Spleen (tissue), 11 donors: ENCODE data around the gene KLF7. TPM values are rescaled to one million over a fixed set of nuclear protein-coding genes. Genes with fewer than 3 reads are reported as not detected.

ENCODE experiments used
- DNase-seq: peaks from one replicate; pipeline ENCODE4 v3.0.0-alpha.2; 2020
- H3K27ac ChIP-seq, 8 donors: fragments of 200-600 bp; sonication (generic) in 7 of 8; 1 replicate in 4 of 8; 2 replicates in 4 of 8; pipeline versions ENCODE4 v1.5.0 to v1.8.0; 2016 to 2021; ENCODE audit warnings: inconsistent platforms in 4 of 8, mild to moderate bottlenecking in 4 of 8, moderate library complexity in 1 of 8
- H3K27me3 ChIP-seq, 7 donors: fragments of 200-600 bp; sonication (generic) in 6 of 7; replicated peaks in 1 of 7; 1 replicate in 4 of 7; 2 replicates in 3 of 7; pipeline versions ENCODE4 v1.5.0 to v1.8.0; 2016 to 2021; ENCODE audit warnings: inconsistent platforms in 3 of 7, mild to moderate bottlenecking in 1 of 7
- H3K36me3 ChIP-seq, 6 donors: fragments of 200-600 bp; sonication (generic) in 5 of 6; 1 replicate in 4 of 6; 2 replicates in 2 of 6; pipeline versions ENCODE4 v1.5.0 to v1.8.0; 2016 to 2021; ENCODE audit warnings: inconsistent platforms in 2 of 6
- H3K4me1 ChIP-seq, 6 donors: fragments of 200-600 bp; sonication (generic) in 5 of 6; 1 replicate in 3 of 6; 2 replicates in 3 of 6; pipeline versions ENCODE4 v1.5.0 to v1.8.0; 2016 to 2021; ENCODE audit warnings: inconsistent platforms in 3 of 6
- H3K4me3 ChIP-seq, 8 donors: fragments of 200-600 bp; sonication (generic) in 7 of 8; 1 replicate in 4 of 8; 2 replicates in 4 of 8; pipeline versions ENCODE4 v1.5.0 to v1.8.0; 2016 to 2021; ENCODE audit warnings: inconsistent platforms in 4 of 8, mild to moderate bottlenecking in 4 of 8, moderate library complexity in 2 of 8
- H3K9me3 ChIP-seq, 8 donors: fragments of 200-600 bp; sonication (generic) in 7 of 8; 1 replicate in 4 of 8; 2 replicates in 4 of 8; pipeline versions ENCODE4 v1.5.0 to v1.8.0; 2016 to 2021; ENCODE audit warnings: inconsistent platforms in 4 of 8
- CTCF ChIP-seq, 11 experiments: fragments of 200-600 bp in 7 of 11; fragments of 450-650 bp in 4 of 11; sonication (generic) in 4 of 11; IDR thresholded peaks in 8 of 11; conservative IDR thresholded peaks in 3 of 11; 1 replicate in 7 of 11; 2 replicates in 4 of 11; pipeline versions ENCODE4 v1.4.0 to v1.8.0; 2016 to 2021; ENCODE audit warnings: antibody characterized with exemption in 11 of 11, inconsistent platforms in 4 of 11, mild to moderate bottlenecking in 1 of 11
- POLR2A ChIP-seq, 3 donors: fragments of 450-650 bp; IDR thresholded peaks; one replicate each; pipeline ENCODE4 v1.5.1; 2017; ENCODE audit warnings: antibody characterized with exemption in 3 of 3, mild to moderate bottlenecking in 1 of 3
- POLR2AphosphoS5 ChIP-seq, 3 donors: sonication (generic); formaldehyde crosslinking; IDR thresholded peaks; one replicate each; pipeline ENCODE4 v1.5.1; 2017; ENCODE audit warnings: antibody characterized with exemption in 3 of 3
- WGBS, 5 donors: extraction: QIAGEN DNeasy Blood & Tissue Kit in 3 of 5; methylation state at CpG; one replicate each; pipeline versions ENCODE4 v1.1.5 to v1.1.7; 2013 to 2018; 5-methylcytosine and 5-hydroxymethylcytosine counted together
- intact Hi-C: fragments of 100-400 bp; cut with DNase I; formaldehyde crosslinking; loops from one replicate; pipeline ENCODE4 v1.15.0; 2023; ENCODE audit warnings: low total_unique reads
- polyA plus RNA-seq, 3 donors: library from polyadenylated mRNA; stranded (reverse); fragments of 200-250 nt; gene quantifications; one replicate each; pipeline ENCODE4 v1.2.1, GENCODE V29; 2013
- total RNA-seq, 7 donors: library from RNA; depleted of rRNA in 3 of 7; stranded (reverse); fragments of >200 nt in 3 of 7; fragmentation: NEBNext Ultra II Directional in 4 of 7; extraction: Animal tissue kit (Norgen Biotek cat#: 25700) in 4 of 7; gene quantifications; one replicate each; pipeline versions ENCODE4 v1.1.0 to v1.2.1, GENCODE V29; 2016 to 2021
- donor health status: healthy with polysubstance abuse.
- donor health status: DM: no; HTN: no; CAD: no; lungs with moderate emphysema.
- donor health status: DM: no; HTN: no; CAD: no.
- donor health status: Bipolar disorder and iron deficiency.
- donor health status: healthy.
- donor health status: DM: no; HTN: no; CAD: no.
- donor health status: DM: yes; HTN: yes; CAD: no.

KLF7 gene
- total and polyA plus RNA-seq, 10 donors: 2.9 to 74.4 (median 27.8) TPM

- H3K4me1 ChIP-seq: no peaks in the 10 kb centered on the region
- TF ChIP-seq POLR2A (IDR thresholded peaks at IDR 0.05) (no peak), POLR2AphosphoS5 (IDR thresholded peaks at IDR 0.05) (no peak), CTCF (IDR thresholded peaks at IDR 0.05 in 8 of 11, conservative IDR thresholded peaks at IDR 0.05 in 3 of 11) (no peak)
- WGBS, 5 donors: 87 to 99% (median 90%) methylated on average over 6 of the region's 6 CpGs
Measured at GRCh38 chr2:207055257-207055656, 110.5 kb downstream of the KLF7 start.

GRCh38 chr2:207054521-207054920, 111.2 kb downstream of the KLF7 start:
- TF ChIP-seq POLR2AphosphoS5 (IDR thresholded peaks at IDR 0.05) (no peak), CTCF (IDR thresholded peaks at IDR 0.05 in 8 of 11, conservative IDR thresholded peaks at IDR 0.05 in 3 of 11) (no peak), POLR2A (IDR thresholded peaks at IDR 0.05) (no peak)
- no peak overlapping the region for H3K4me3 ChIP-seq
- intact Hi-C loops: no loop called here
- no peak overlapping the region for H3K27ac ChIP-seq
- no peaks in the 10 kb centered on the region for H3K4me1 ChIP-seq
- WGBS, 5 donors: 88 to 94% (median 92%) methylated on average over 4 of the region's 4 CpGs
- H3K27me3 ChIP-seq: no peaks in the 10 kb centered on the region
- no peaks in the 10 kb centered on the region for H3K9me3 ChIP-seq
- no peaks in the 10 kb centered on the region for H3K36me3 ChIP-seq
- no peak for DNase-seq

More at GRCh38 chr2:207055257-207055656, 110.5 kb downstream of the KLF7 start:
- Histone ChIP-seq H3K4me3 (no peak overlapping the region), H3K9me3 (no peaks in the 10 kb centered on the region), H3K27me3 (no peaks in the 10 kb centered on the region), H3K27ac (no peak overlapping the region), H3K36me3 (no peaks in the 10 kb centered on the region)
- intact Hi-C loops: no loop called here
- no peak for DNase-seq

GRCh38 chr2:207051385-207051965, 114.3 kb downstream of the KLF7 start:
- H3K36me3 ChIP-seq: no peaks in the 10 kb centered on the region
- H3K9me3 ChIP-seq: no peaks in the 10 kb centered on the region
- TF ChIP-seq POLR2A (IDR thresholded peaks at IDR 0.05) (no peak), CTCF (IDR thresholded peaks at IDR 0.05 in 8 of 11, conservative IDR thresholded peaks at IDR 0.05 in 3 of 11) (no peak), POLR2AphosphoS5 (IDR thresholded peaks at IDR 0.05) (no peak)
- WGBS, 5 donors: 66 to 92% (median 74%) methylated on average over 3 of the region's 3 CpGs
- no peaks in the 10 kb centered on the region for H3K27me3 ChIP-seq
- no peak for DNase-seq
- H3K27ac ChIP-seq: no peak overlapping the region
- peaks cover 0 to 9% (median 5%) of the 10 kb centered on the region in 6 donors for H3K4me1 ChIP-seq
- intact Hi-C loops: no loop called here
- no peak overlapping the region for H3K4me3 ChIP-seq

- no peaks in the 10 kb centered on the region for H3K27me3 ChIP-seq
- H3K9me3 ChIP-seq: no peaks in the 10 kb centered on the region
- H3K4me1 ChIP-seq: peaks cover 0 to 11% (median 5%) of the 10 kb centered on the region in 6 donors
- H3K4me3 ChIP-seq: no peak overlapping the region
- 51 to 79% (median 65%) methylated on average over 5 of the region's 5 CpGs for WGBS, 5 donors
- no peak overlapping the region for H3K27ac ChIP-seq
- TF ChIP-seq CTCF (IDR thresholded peaks at IDR 0.05 in 8 of 11, conservative IDR thresholded peaks at IDR 0.05 in 3 of 11): no peak
- no peak for TF ChIP-seq POLR2A (IDR thresholded peaks at IDR 0.05)
- TF ChIP-seq POLR2AphosphoS5 (IDR thresholded peaks at IDR 0.05): no peak
- no peaks in the 10 kb centered on the region for H3K36me3 ChIP-seq
- no peak for DNase-seq
- intact Hi-C loops: no loop called here
Measured at GRCh38 chr2:207049122-207049521, 116.6 kb downstream of the KLF7 start.
